Measurements from ENCODE around the gene SYNE2.
"Not testable (repeated sequence)": the region's sequence is repeated elsewhere in the genome, so short reads cannot be mapped to it uniquely, and the experiment has no call there.

The SYNE2 gene

DNA sequence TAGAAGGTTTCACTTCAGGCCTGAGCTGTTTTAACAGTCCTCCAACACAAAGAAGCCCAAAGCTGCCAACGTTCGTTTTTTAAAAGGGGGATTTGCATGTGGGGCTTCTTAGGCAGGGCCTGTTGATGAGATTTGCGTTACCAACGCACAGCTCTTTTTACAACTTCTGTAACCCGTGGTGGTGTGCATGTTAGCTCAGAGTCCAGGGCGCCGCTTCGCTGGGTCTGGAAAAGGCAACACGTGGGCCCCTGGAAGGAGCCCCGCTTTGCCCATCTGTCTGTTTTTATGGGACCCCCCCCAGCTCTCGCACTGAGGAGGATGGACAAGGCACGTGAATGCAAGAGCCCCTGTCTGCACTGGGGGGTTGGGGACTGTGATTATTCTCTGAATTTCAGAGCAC, 357.4 kb downstream of the SYNE2 start:
- H3K9me3 ChIP-seq = no peaks in the 10 kb centered on the region
- no peak overlapping the region for H3K27ac ChIP-seq
- no peaks in the 10 kb centered on the region for H3K27me3 ChIP-seq
- H3K4me3 ChIP-seq (ENCODE audit: low read depth in 1 of 2, low read length in 1 of 2) = no peak overlapping the region
- peaks cover 74% of the 10 kb centered on the region for H3K36me3 ChIP-seq
- TF ChIP-seq, protein P1, sequence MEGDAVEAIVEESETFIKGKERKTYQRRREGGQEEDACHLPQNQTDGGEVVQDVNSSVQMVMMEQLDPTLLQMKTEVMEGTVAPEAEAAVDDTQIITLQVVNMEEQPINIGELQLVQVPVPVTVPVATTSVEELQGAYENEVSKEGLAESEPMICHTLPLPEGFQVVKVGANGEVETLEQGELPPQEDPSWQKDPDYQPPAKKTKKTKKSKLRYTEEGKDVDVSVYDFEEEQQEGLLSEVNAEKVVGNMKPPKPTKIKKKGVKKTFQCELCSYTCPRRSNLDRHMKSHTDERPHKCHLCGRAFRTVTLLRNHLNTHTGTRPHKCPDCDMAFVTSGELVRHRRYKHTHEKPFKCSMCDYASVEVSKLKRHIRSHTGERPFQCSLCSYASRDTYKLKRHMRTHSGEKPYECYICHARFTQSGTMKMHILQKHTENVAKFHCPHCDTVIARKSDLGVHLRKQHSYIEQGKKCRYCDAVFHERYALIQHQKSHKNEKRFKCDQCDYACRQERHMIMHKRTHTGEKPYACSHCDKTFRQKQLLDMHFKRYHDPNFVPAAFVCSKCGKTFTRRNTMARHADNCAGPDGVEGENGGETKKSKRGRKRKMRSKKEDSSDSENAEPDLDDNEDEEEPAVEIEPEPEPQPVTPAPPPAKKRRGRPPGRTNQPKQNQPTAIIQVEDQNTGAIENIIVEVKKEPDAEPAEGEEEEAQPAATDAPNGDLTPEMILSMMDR (IDR thresholded peaks at IDR 0.05) = no peak
- H3K4me1 ChIP-seq (ENCODE audit: control insufficient read depth in 1 of 2, insufficient read depth in 1 of 2, low read depth in 1 of 2, low read length in 1 of 2) = no peaks in the 10 kb centered on the region

DNA sequence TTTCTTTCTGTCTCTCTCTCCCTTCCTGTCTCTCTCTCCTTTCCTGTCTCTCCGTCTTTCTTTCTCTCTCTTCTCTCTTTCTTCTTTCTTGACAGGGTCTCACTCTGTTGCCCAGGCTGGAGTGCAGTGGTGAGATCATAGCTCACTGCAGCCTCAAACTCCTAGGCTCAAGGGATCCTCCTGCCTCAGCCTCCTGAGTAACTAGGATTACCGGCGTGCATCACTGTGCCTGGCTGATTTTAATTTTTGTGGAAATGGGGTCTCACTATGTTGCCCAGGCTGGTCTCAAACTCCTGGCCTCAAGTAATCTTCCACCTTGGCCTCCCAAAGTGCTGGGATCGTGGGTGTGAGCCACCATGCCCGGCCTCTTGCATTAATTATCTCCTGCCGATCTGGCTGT, 358.1 kb downstream of the SYNE2 start:
- not testable (repeated sequence) for H3K9me3 ChIP-seq; H3K27me3 ChIP-seq; H3K4me3 ChIP-seq (ENCODE audit: low read depth in 1 of 2, low read length in 1 of 2); H3K4me1 ChIP-seq (ENCODE audit: control insufficient read depth in 1 of 2, insufficient read depth in 1 of 2, low read depth in 1 of 2, low read length in 1 of 2); H3K27ac ChIP-seq
- peaks cover 81% of the 10 kb centered on the region for H3K36me3 ChIP-seq

- Histone ChIP-seq H3K4me1 (ENCODE audit: control insufficient read depth in 1 of 2, insufficient read depth in 1 of 2, low read depth in 1 of 2, low read length in 1 of 2) (no peaks in the 10 kb centered on the region), H3K27ac (no peak overlapping the region), H3K9me3 (no peaks in the 10 kb centered on the region), H3K27me3 (no peaks in the 10 kb centered on the region), H3K36me3 (peaks cover 98% of the 10 kb centered on the region), H3K4me3 (ENCODE audit: low read depth in 1 of 2, low read length in 1 of 2) (no peak overlapping the region)
- TF ChIP-seq, protein P1 (IDR thresholded peaks at IDR 0.05) = no peak
These were observed 359.9 kb downstream of the SYNE2 start for GRCh38 chr14:64212666-64213065.

DNA sequence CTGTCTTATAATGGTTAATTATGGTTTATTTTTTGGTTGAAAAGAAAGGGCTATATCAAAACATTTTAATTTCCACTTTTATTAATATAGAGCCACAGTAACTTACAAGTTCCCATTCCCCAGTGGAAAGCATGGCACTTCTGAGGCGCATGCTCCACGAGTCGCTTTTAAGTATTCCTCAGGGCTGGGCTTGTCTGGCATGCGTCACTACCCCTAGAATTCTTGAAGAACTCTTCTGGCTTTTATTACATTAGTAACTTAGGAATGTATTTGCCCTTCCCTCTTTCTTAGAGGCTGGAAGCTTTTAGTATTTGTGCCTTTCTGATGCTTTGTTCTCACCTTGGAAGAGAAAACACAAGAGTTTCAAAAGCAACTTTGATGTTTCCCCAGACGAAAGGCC, 360.3 kb downstream of the SYNE2 start:
- no peaks in the 10 kb centered on the region for H3K27me3 ChIP-seq
- no peaks in the 10 kb centered on the region for H3K9me3 ChIP-seq
- no peaks in the 10 kb centered on the region for H3K4me1 ChIP-seq (ENCODE audit: control insufficient read depth in 1 of 2, insufficient read depth in 1 of 2, low read depth in 1 of 2, low read length in 1 of 2)
- H3K4me3 ChIP-seq (ENCODE audit: low read depth in 1 of 2, low read length in 1 of 2) = no peak overlapping the region
- peaks cover 100% of the 10 kb centered on the region for H3K36me3 ChIP-seq
- no peak overlapping the region for H3K27ac ChIP-seq
- TF ChIP-seq, protein P1 (IDR thresholded peaks at IDR 0.05) = no peak

DNA sequence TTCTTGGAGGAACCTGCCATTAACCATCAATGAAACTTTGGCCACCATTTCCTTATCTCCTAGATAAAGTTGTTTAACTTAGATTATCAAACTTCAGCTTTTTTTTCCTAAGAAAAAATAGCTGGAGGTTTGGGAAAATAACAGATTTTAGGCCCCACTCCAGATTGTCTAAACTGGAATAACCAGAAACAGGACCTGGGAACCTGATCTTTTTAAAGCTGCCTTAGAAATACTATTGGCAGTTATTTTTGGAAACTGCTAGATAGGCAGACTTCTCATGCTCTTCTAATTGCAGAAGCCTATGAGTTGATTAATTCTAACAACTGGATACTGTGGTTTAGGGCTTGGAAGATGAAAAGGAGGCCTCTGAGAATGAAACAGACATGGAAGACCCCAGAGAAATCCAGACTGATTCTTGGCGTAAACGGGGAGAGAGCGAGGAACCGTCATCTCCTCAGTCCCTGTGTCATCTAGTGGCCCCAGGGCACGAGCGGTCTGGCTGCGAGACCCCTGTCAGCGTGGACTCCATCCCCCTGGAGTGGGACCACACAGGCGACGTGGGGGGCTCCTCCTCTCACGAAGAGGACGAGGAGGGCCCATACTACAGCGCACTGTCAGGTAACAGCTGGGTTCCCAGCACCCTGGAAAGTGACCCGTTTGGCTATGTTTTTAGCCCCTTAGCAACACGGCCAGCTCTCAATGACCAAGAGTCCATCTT, 361.2 kb downstream of the SYNE2 start:
- Histone ChIP-seq H3K36me3 (peaks cover 100% of the 10 kb centered on the region), H3K27ac (no peak overlapping the region), H3K4me3 (ENCODE audit: low read depth in 1 of 2, low read length in 1 of 2) (no peak overlapping the region), H3K9me3 (no peaks in the 10 kb centered on the region), H3K4me1 (ENCODE audit: control insufficient read depth in 1 of 2, insufficient read depth in 1 of 2, low read depth in 1 of 2, low read length in 1 of 2) (no peaks in the 10 kb centered on the region), H3K27me3 (no peaks in the 10 kb centered on the region)
- TF ChIP-seq, protein P1 (IDR thresholded peaks at IDR 0.05) = no peak

DNA sequence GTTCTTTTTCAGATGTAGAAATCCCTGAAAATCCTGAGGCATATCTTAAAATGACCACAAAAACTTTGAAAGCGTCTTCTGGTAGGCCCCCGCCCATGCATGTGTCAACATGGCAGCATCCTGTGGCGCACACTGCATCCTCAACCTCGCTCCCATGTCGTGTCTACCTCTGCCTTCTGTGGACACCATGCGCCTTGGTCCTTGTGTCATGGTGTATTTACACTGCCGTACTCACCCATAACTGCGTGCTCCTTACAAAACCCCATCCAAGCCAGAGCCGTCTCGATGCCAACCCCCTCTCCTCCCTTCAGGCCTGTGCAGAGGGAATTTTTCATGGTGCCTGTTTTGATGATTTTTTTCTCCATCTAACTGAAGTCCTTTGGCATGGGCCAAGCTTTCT, 362.5 kb downstream of the SYNE2 start:
- H3K36me3 ChIP-seq = peaks cover 100% of the 10 kb centered on the region
- TF ChIP-seq, protein P1 (IDR thresholded peaks at IDR 0.05) = no peak

More for the DNA sequence above, 362.5 kb downstream of the SYNE2 start:
- Histone ChIP-seq H3K4me1 (ENCODE audit: control insufficient read depth in 1 of 2, insufficient read depth in 1 of 2, low read depth in 1 of 2, low read length in 1 of 2) (no peaks in the 10 kb centered on the region), H3K9me3 (no peaks in the 10 kb centered on the region), H3K27ac (no peak overlapping the region), H3K27me3 (peaks cover 3% of the 10 kb centered on the region), H3K4me3 (ENCODE audit: low read depth in 1 of 2, low read length in 1 of 2) (no peak overlapping the region)
